ENCODE measurements around the gene GPX4.
A peak's percentile ranks its signal among the peaks of the same experiment; 100 is the strongest.

Gene GPX4

DNA sequence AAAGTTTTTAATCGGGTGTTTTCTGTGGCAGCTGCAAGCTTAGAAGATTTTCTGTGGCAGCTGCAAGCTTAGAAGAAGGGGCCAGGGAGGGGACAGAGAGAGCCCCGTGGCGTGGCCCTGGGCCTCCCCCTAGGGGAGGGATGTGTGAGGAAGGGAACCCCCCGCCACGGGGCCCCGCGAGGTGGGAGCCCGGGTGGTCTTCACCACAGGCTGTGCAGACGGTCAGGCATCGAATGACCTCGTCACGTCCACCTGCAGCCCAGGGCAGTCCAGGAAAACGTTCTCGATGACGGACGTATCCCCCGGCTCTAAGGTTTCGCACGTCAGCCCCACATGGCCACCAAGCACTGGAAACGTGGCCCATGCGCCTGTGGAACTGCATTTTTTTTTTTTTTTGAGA lies 17.2 kb upstream of the GPX4 start:
- Histone ChIP-seq H3K4me3 (ENCODE audit: low read length in 2 of 2) (no peak overlapping the region), H3K36me3 (ENCODE audit: control insufficient read depth in 2 of 2, insufficient read depth in 2 of 2, low read length in 2 of 2) (peaks cover 1 to 11% of the 10 kb centered on the region in 2 donors), H3K27me3 (ENCODE audit: control insufficient read depth in 1 of 2, insufficient read depth in 2 of 2, low read length in 2 of 2) (no peaks in the 10 kb centered on the region), H3K9me3 (ENCODE audit: control insufficient read depth in 2 of 2, low read length in 2 of 2) (no peaks in the 10 kb centered on the region), H3K27ac (ENCODE audit: low read length) (no peak overlapping the region), H3K9ac (ENCODE audit: low read length in 2 of 2) (no peak overlapping the region), H3K4me1 (ENCODE audit: control insufficient read depth, insufficient read depth, low read length) (peaks cover 7% of the 10 kb centered on the region)

GRCh38 chr19:1087813-1088415 lies 15.9 kb upstream of the GPX4 start:
- Histone ChIP-seq H3K9ac (ENCODE audit: low read length in 2 of 2) (peak overlapping the region in 1 of 2 donors; percentile 2), H3K4me1 (ENCODE audit: control insufficient read depth, insufficient read depth, low read length) (peaks cover 7% of the 10 kb centered on the region), H3K36me3 (ENCODE audit: control insufficient read depth in 2 of 2, insufficient read depth in 2 of 2, low read length in 2 of 2) (peaks cover 5 to 16% of the 10 kb centered on the region in 2 donors), H3K9me3 (ENCODE audit: control insufficient read depth in 2 of 2, low read length in 2 of 2) (no peaks in the 10 kb centered on the region), H3K27ac (ENCODE audit: low read length) (peak overlapping the region; percentile 24), H3K27me3 (ENCODE audit: control insufficient read depth in 1 of 2, insufficient read depth in 2 of 2, low read length in 2 of 2) (no peaks in the 10 kb centered on the region), H3K4me3 (ENCODE audit: low read length in 2 of 2) (no peak overlapping the region)

- H3K36me3 ChIP-seq (ENCODE audit: control insufficient read depth in 2 of 2, insufficient read depth in 2 of 2, low read length in 2 of 2), result peaks cover 5 to 16% of the 10 kb centered on the region in 2 donors
- H3K27ac ChIP-seq (ENCODE audit: low read length), result peak overlapping the region; percentile 24
- no peaks in the 10 kb centered on the region for H3K27me3 ChIP-seq (ENCODE audit: control insufficient read depth in 1 of 2, insufficient read depth in 2 of 2, low read length in 2 of 2)
- no peak overlapping the region for H3K9ac ChIP-seq (ENCODE audit: low read length in 2 of 2)
- no peak overlapping the region for H3K4me3 ChIP-seq (ENCODE audit: low read length in 2 of 2)
- peaks cover 13% of the 10 kb centered on the region for H3K4me1 ChIP-seq (ENCODE audit: control insufficient read depth, insufficient read depth, low read length)
- no peaks in the 10 kb centered on the region for H3K9me3 ChIP-seq (ENCODE audit: control insufficient read depth in 2 of 2, low read length in 2 of 2)
Measured at GRCh38 chr19:1088416-1089010, 15.3 kb upstream of the GPX4 start.

- Histone ChIP-seq H3K4me3 (ENCODE audit: low read length in 2 of 2) (no peak overlapping the region), H3K27ac (ENCODE audit: low read length) (no peak overlapping the region), H3K36me3 (ENCODE audit: control insufficient read depth in 2 of 2, insufficient read depth in 2 of 2, low read length in 2 of 2) (peaks cover 5 to 16% of the 10 kb centered on the region in 2 donors), H3K9me3 (ENCODE audit: control insufficient read depth in 2 of 2, low read length in 2 of 2) (no peaks in the 10 kb centered on the region), H3K27me3 (ENCODE audit: control insufficient read depth in 1 of 2, insufficient read depth in 2 of 2, low read length in 2 of 2) (no peaks in the 10 kb centered on the region), H3K4me1 (ENCODE audit: control insufficient read depth, insufficient read depth, low read length) (peaks cover 20% of the 10 kb centered on the region), H3K9ac (ENCODE audit: low read length in 2 of 2) (no peak overlapping the region)
Measured at GRCh38 chr19:1089126-1089771, 14.5 kb upstream of the GPX4 start.

DNA sequence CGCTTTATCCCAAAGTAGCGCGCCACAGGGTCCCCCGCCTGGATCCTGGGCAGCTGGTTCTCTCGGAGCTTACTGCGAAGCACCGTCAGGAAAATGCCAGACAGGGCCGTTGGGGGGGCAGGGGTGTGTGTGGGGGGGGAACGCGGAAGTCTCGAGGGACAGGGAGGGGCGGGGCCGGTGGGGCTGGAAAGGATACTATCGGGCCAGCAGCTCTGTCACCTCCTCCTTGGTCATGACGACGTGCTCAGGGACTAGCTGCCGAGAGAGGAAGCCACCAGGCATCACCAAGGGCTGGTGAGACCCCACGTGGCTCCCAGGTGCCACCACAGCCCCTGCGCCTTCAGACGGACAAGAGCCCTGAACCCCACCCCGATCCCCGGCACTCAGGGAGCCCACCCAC lies 13.9 kb upstream of the GPX4 start:
- Histone ChIP-seq H3K36me3 (ENCODE audit: control insufficient read depth in 2 of 2, insufficient read depth in 2 of 2, low read length in 2 of 2) (peaks cover 5 to 16% of the 10 kb centered on the region in 2 donors), H3K4me1 (ENCODE audit: control insufficient read depth, insufficient read depth, low read length) (peaks cover 24% of the 10 kb centered on the region), H3K9me3 (ENCODE audit: control insufficient read depth in 2 of 2, low read length in 2 of 2) (no peaks in the 10 kb centered on the region), H3K27me3 (ENCODE audit: control insufficient read depth in 1 of 2, insufficient read depth in 2 of 2, low read length in 2 of 2) (no peaks in the 10 kb centered on the region), H3K27ac (ENCODE audit: low read length) (no peak overlapping the region), H3K4me3 (ENCODE audit: low read length in 2 of 2) (no peak overlapping the region), H3K9ac (ENCODE audit: low read length in 2 of 2) (no peak overlapping the region)

DNA sequence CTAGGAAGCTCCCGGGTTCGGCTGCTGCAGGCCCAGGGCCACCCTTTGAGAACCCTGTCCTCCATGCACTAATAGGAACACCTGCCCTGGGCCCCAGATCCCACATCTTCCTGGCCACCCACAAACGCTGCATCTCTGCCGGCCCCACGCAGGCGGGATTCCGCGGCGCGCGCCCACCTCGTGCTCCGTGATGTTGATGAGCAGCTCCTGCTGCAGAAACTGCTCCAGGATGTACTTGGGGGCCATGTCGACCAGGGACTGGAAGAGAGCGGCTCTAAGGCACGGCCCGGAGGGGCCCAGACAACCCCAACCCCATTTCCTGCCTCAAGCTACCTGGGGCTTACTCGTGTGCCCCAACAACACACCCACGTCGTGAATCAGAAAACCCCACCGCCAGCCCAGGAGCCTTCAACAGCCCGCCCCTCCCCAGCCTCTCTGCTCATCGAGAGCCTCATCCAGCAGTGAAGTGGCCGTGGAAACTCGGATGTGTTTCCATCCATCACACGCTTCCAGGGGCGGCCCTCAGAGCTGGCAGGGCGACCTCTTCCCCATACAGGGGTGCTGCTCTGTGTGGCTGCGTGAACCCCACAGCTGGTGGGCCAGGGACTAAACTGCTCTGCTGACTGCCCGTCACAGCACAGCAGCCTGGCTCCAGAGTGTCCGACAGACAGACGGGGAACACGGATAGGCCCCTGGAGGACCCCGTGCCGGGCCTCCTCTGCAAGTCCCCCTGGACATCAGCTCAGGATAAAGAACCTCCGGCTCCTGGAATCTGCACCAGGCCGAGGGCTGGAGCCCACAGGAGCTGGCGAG lies 12.9 kb upstream of the GPX4 start:
- Histone ChIP-seq H3K9me3 (ENCODE audit: control insufficient read depth in 2 of 2, low read length in 2 of 2) (no peaks in the 10 kb centered on the region), H3K36me3 (ENCODE audit: control insufficient read depth in 2 of 2, insufficient read depth in 2 of 2, low read length in 2 of 2) (peaks cover 5 to 16% of the 10 kb centered on the region in 2 donors), H3K27me3 (ENCODE audit: control insufficient read depth in 1 of 2, insufficient read depth in 2 of 2, low read length in 2 of 2) (no peaks in the 10 kb centered on the region), H3K4me3 (ENCODE audit: low read length in 2 of 2) (no peak overlapping the region), H3K4me1 (ENCODE audit: control insufficient read depth, insufficient read depth, low read length) (peaks cover 27% of the 10 kb centered on the region), H3K9ac (ENCODE audit: low read length in 2 of 2) (no peak overlapping the region), H3K27ac (ENCODE audit: low read length) (no peak overlapping the region)

DNA sequence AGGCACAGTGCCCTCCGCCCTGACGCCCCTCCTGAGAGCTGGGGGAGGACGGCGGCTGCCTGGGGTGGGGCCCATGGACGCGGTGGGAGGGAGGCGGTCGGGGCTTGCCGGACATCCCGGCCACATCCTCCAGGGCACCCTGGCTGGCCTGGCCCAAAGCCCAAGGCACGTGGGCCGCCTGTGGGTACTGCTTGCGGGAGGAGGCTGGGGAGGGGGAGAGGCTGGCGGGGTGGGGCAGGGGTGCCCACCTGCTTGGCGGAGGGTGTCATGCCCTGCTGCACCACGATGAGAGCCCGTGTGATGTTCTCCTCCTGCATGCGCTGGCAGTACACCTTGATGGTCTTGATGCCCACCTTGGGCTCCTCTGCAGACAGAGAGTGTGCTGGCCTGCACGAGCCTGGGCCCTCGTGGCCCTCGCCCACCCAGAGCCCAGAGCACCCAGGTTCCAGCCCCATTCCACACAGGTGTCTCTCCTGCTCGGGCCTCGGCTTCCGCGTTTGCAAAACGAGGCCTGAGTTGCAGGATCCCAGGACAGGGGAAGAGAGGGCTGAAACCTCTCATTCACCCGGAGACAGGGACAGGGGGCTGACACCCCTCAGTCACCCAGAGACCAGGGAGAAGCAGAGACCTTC lies 12.1 kb upstream of the GPX4 start:
- Histone ChIP-seq H3K4me1 (ENCODE audit: control insufficient read depth, insufficient read depth, low read length) (peaks cover 26% of the 10 kb centered on the region), H3K27ac (ENCODE audit: low read length) (no peak overlapping the region), H3K27me3 (ENCODE audit: control insufficient read depth in 1 of 2, insufficient read depth in 2 of 2, low read length in 2 of 2) (no peaks in the 10 kb centered on the region), H3K9ac (ENCODE audit: low read length in 2 of 2) (no peak overlapping the region), H3K9me3 (ENCODE audit: control insufficient read depth in 2 of 2, low read length in 2 of 2) (no peaks in the 10 kb centered on the region), H3K36me3 (ENCODE audit: control insufficient read depth in 2 of 2, insufficient read depth in 2 of 2, low read length in 2 of 2) (peaks cover 5 to 16% of the 10 kb centered on the region in 2 donors), H3K4me3 (ENCODE audit: low read length in 2 of 2) (no peak overlapping the region)

DNA sequence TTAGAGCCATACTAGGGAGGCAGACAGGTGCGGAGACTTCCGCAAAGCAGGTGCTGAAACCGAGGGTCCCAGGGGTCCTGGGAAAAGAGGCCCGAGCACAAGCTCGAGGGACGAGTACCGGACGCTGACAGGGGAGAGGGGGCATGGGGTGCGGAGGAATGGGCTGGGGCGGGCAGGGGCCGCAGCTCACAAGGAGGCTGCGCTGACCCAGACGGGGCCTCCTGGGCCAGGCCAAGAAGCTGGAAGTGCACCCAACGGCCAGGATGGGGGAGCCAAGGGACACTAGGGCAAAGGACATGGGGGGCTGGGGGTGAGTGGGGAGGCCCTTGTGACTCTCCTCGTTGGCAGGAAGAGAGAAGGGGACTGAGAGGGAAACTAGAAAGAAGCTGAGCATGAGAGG lies 10.5 kb upstream of the GPX4 start:
- Histone ChIP-seq H3K4me3 (ENCODE audit: low read length in 2 of 2) (peak overlapping the region in 1 of 2 donors; percentile 93), H3K9ac (ENCODE audit: low read length in 2 of 2) (no peak overlapping the region), H3K9me3 (ENCODE audit: control insufficient read depth in 2 of 2, low read length in 2 of 2) (no peaks in the 10 kb centered on the region), H3K27ac (ENCODE audit: low read length) (no peak overlapping the region), H3K27me3 (ENCODE audit: control insufficient read depth in 1 of 2, insufficient read depth in 2 of 2, low read length in 2 of 2) (no peaks in the 10 kb centered on the region), H3K4me1 (ENCODE audit: control insufficient read depth, insufficient read depth, low read length) (peaks cover 26% of the 10 kb centered on the region), H3K36me3 (ENCODE audit: control insufficient read depth in 2 of 2, insufficient read depth in 2 of 2, low read length in 2 of 2) (peaks cover 5 to 12% of the 10 kb centered on the region in 2 donors)

GRCh38 chr19:1093811-1094553 lies 9.8 kb upstream of the GPX4 start:
- peak overlapping the region; percentile 93 for H3K4me3 ChIP-seq (ENCODE audit: low read length in 2 of 2)
- peak overlapping the region; percentile 79 to 83 for H3K9ac ChIP-seq (ENCODE audit: low read length in 2 of 2)
- H3K27me3 ChIP-seq (ENCODE audit: control insufficient read depth in 1 of 2, insufficient read depth in 2 of 2, low read length in 2 of 2), result no peaks in the 10 kb centered on the region
- peaks cover 5 to 9% of the 10 kb centered on the region in 2 donors for H3K36me3 ChIP-seq (ENCODE audit: control insufficient read depth in 2 of 2, insufficient read depth in 2 of 2, low read length in 2 of 2)
- H3K4me1 ChIP-seq (ENCODE audit: control insufficient read depth, insufficient read depth, low read length), result peaks cover 30% of the 10 kb centered on the region
- H3K27ac ChIP-seq (ENCODE audit: low read length), result no peak overlapping the region
- no peaks in the 10 kb centered on the region for H3K9me3 ChIP-seq (ENCODE audit: control insufficient read depth in 2 of 2, low read length in 2 of 2)

- Histone ChIP-seq H3K9ac (ENCODE audit: low read length in 2 of 2) (peak overlapping the region; percentile 79 to 83), H3K36me3 (ENCODE audit: control insufficient read depth in 2 of 2, insufficient read depth in 2 of 2, low read length in 2 of 2) (peaks cover 5 to 6% of the 10 kb centered on the region in 2 donors), H3K27ac (ENCODE audit: low read length) (no peak overlapping the region), H3K9me3 (ENCODE audit: control insufficient read depth in 2 of 2, low read length in 2 of 2) (no peaks in the 10 kb centered on the region), H3K4me3 (ENCODE audit: low read length in 2 of 2) (peak overlapping the region; percentile 93), H3K27me3 (ENCODE audit: control insufficient read depth in 1 of 2, insufficient read depth in 2 of 2, low read length in 2 of 2) (no peaks in the 10 kb centered on the region), H3K4me1 (ENCODE audit: control insufficient read depth, insufficient read depth, low read length) (peaks cover 33% of the 10 kb centered on the region)
Measured at GRCh38 chr19:1094655-1094977, 9.2 kb upstream of the GPX4 start.
